Suprapubic skin (tissue), 4 donors: ENCODE results near the gene GAS7. TPM values are rescaled to one million over a fixed set of nuclear protein-coding genes. Genes with fewer than 3 reads are reported as not detected.
A peak's percentile ranks its signal among the peaks of the same experiment; 100 is the strongest.

Source experiments
- DNase-seq, 2 donors: peaks; one replicate each; pipeline ENCODE4 v3.0.0-alpha.2; 2019; ENCODE audit warnings: low spot score in 2 of 2
- H3K27ac ChIP-seq: fragments of 200-600 bp; sonication (generic); one replicate; pipeline ENCODE4 v1.5.1; 2019
- H3K27me3 ChIP-seq: fragments of 200-600 bp; sonication (generic); one replicate; pipeline ENCODE4 v1.5.1; 2019
- H3K36me3 ChIP-seq: fragments of 200-600 bp; sonication (generic); one replicate; pipeline ENCODE4 v1.5.1; 2019
- H3K4me1 ChIP-seq: fragments of 200-600 bp; sonication (generic); one replicate; pipeline ENCODE4 v1.5.1; 2019
- H3K4me3 ChIP-seq: fragments of 200-600 bp; sonication (generic); one replicate; pipeline ENCODE4 v1.5.1; 2019; ENCODE audit warnings: mild to moderate bottlenecking
- H3K9me3 ChIP-seq: fragments of 200-600 bp; sonication (generic); one replicate; pipeline ENCODE4 v1.5.1; 2019
- CTCF ChIP-seq, 2 donors: fragments of 200-600 bp in 1 of 2; fragments of 450-650 bp in 1 of 2; sonication (generic) in 1 of 2; IDR thresholded peaks; one replicate each; pipeline ENCODE4 v1.5.1; 2016 to 2019; ENCODE audit warnings: antibody characterized with exemption in 2 of 2, mild to moderate bottlenecking in 1 of 2, moderate library complexity in 1 of 2
- EP300 ChIP-seq: sonication (generic); formaldehyde crosslinking; IDR thresholded peaks from one replicate; pipeline ENCODE4 v1.6.1; 2017; ENCODE audit warnings: antibody characterized with exemption
- POLR2A ChIP-seq, 2 donors: fragments of 450-650 bp; IDR thresholded peaks; one replicate each; pipeline ENCODE4 v1.6.1; 2017; ENCODE audit warnings: antibody characterized with exemption in 2 of 2, mild to moderate bottlenecking in 2 of 2, moderate library complexity in 2 of 2
- POLR2AphosphoS5 ChIP-seq, 3 donors: sonication (generic); formaldehyde crosslinking; IDR thresholded peaks; one replicate each; pipeline ENCODE4 v1.6.1; 2017; ENCODE audit warnings: antibody characterized with exemption in 3 of 3
- WGBS: methylation state at CpG from one replicate; pipeline ENCODE4 v1.1.5; 2018; 5-methylcytosine and 5-hydroxymethylcytosine counted together
- total RNA-seq, 4 donors: library from RNA; depleted of rRNA; stranded (reverse); fragments of >200 nt; gene quantifications; one replicate each; pipeline ENCODE4 v1.1.0, GENCODE V29; 2016

Gene GAS7
- total RNA-seq, 4 donors from 2014 or later: 45.7 to 106 (median 74.2) TPM

GRCh38 chr17:10187456-10187855, 10.9 kb downstream of the GAS7 start:
- Histone ChIP-seq H3K27ac (no peak overlapping the region), H3K36me3 (no peaks in the 10 kb centered on the region), H3K27me3 (no peaks in the 10 kb centered on the region), H3K4me1 (no peaks in the 10 kb centered on the region), H3K9me3 (no peaks in the 10 kb centered on the region), H3K4me3 (no peak overlapping the region)
- 64% methylated on average over 5 of the region's 5 CpGs for WGBS
- TF ChIP-seq EP300: no peak
- DNase-seq: no peak

GRCh38 chr17:10186771-10187410, 11.5 kb downstream of the GAS7 start:
- Histone ChIP-seq H3K27me3 (no peaks in the 10 kb centered on the region), H3K4me1 (no peaks in the 10 kb centered on the region), H3K9me3 (no peaks in the 10 kb centered on the region), H3K36me3 (no peaks in the 10 kb centered on the region), H3K27ac (no peak overlapping the region), H3K4me3 (no peak overlapping the region)
- WGBS: 65% methylated on average over 7 of the region's 7 CpGs
- DNase-seq: no peak
- peak in 1 of 3 donors; percentile 33 for TF ChIP-seq POLR2AphosphoS5 (IDR thresholded peaks at IDR 0.05)
- TF ChIP-seq CTCF (IDR thresholded peaks at IDR 0.05): no peak

GRCh38 chr17:10183931-10184930, 14.2 kb downstream of the GAS7 start:
- TF ChIP-seq POLR2AphosphoS5 (IDR thresholded peaks at IDR 0.05): no peak
- TF ChIP-seq EP300: no peak
- no peak for TF ChIP-seq POLR2A (IDR thresholded peaks at IDR 0.05)
- no peak for TF ChIP-seq CTCF (IDR thresholded peaks at IDR 0.05)
- no peak for DNase-seq
- no peaks in the 10 kb centered on the region for H3K9me3 ChIP-seq
- H3K27me3 ChIP-seq: no peaks in the 10 kb centered on the region
- 61% methylated on average over 8 of the region's 8 CpGs for WGBS
- H3K27ac ChIP-seq: no peak overlapping the region
- H3K4me3 ChIP-seq: no peak overlapping the region
- no peaks in the 10 kb centered on the region for H3K36me3 ChIP-seq
- H3K4me1 ChIP-seq: no peaks in the 10 kb centered on the region

GRCh38 chr17:10182785-10183184, 15.6 kb downstream of the GAS7 start:
- H3K4me3 ChIP-seq: no peak overlapping the region
- 91% methylated on average over 5 of the region's 5 CpGs for WGBS

GRCh38 chr17:10178506-10178991, 19.9 kb downstream of the GAS7 start:
- no peak for TF ChIP-seq CTCF (IDR thresholded peaks at IDR 0.05)
- TF ChIP-seq POLR2A (IDR thresholded peaks at IDR 0.05): no peak
- no peak for TF ChIP-seq POLR2AphosphoS5 (IDR thresholded peaks at IDR 0.05)
- no peak for TF ChIP-seq EP300
- H3K4me1 ChIP-seq: peaks cover 14% of the 10 kb centered on the region
- H3K9me3 ChIP-seq: no peaks in the 10 kb centered on the region
- no peak for DNase-seq
- H3K4me3 ChIP-seq: no peak overlapping the region
- 60% methylated on average over 7 of the region's 8 CpGs for WGBS
- H3K36me3 ChIP-seq: no peaks in the 10 kb centered on the region
- H3K27ac ChIP-seq: no peak overlapping the region
- H3K27me3 ChIP-seq: no peaks in the 10 kb centered on the region

More at GRCh38 chr17:10182785-10183184, 15.6 kb downstream of the GAS7 start:
- Histone ChIP-seq H3K36me3 (no peaks in the 10 kb centered on the region), H3K27me3 (no peaks in the 10 kb centered on the region), H3K4me1 (peaks cover 11% of the 10 kb centered on the region), H3K27ac (no peak overlapping the region), H3K9me3 (no peaks in the 10 kb centered on the region)
- TF ChIP-seq CTCF (IDR thresholded peaks at IDR 0.05): no peak
- TF ChIP-seq EP300: no peak
- no peak for TF ChIP-seq POLR2A (IDR thresholded peaks at IDR 0.05)
- TF ChIP-seq POLR2AphosphoS5 (IDR thresholded peaks at IDR 0.05): no peak
- no peak for DNase-seq
